GM13977 (cell line): ENCODE measurements around the gene CRYL1.

Experiments
- DNase-seq: peaks from one replicate; pipeline ENCODE4 v3.0.0; 2012; ENCODE audit warnings: low spot score
- in situ Hi-C: fragments of 300-500 bp; cut with MboI; formaldehyde crosslinking; loops from one replicate; pipeline ENCODE4 v1.12.0; 2022; ENCODE audit warnings: low sequenced_read_pairs, low pct_unique_long_range_greater_than_20kb, mixed read lengths, inconsistent platforms; ENCODE audit not compliant: unreplicated experiment
- TF ChIP-seq, protein P1 (sequence below): IDR thresholded peaks from 2 replicates; pipeline ENCODE4 v1.5.1; 2012; ENCODE audit warnings: mild to moderate bottlenecking, control low read depth; ENCODE audit not compliant: insufficient read depth; ENCODE audit errors: extremely low read depth, missing control alignments

Gene CRYL1

DNA sequence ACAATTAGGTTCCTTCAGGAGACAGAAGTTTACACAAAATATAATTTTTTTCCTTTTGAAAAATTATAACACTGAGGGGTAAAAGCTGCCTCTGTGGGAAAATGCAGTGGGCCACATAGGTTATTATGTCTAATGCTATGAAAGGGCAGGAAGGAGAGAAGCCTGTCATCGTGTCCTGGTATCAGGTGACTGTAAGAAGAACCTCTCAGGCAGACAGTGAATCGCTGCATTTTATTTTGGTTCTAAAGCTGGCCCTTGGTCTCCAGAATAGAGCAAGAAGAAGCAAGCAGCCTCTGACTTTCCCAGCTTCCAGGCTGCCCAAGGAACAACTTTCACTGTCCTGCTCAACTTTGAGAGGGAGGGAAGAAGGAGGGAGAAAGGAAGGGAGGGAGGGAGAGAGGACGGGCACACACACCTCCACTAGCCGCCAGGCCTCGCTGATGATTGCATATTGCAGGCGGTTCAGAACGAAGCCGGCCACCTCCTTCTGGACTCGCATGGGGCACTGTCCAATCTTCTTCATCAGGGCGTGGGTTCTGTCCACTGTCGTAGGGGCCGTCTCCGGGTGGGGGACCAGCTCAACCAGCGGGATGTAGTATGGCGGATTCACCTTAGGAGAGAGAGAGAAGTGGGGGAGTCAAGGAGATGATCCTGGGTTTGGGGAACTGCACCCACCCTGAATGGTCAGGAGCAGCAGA lies 93.8 kb downstream of the CRYL1 start:
- DNase-seq, result no peak
- TF ChIP-seq, protein P1, sequence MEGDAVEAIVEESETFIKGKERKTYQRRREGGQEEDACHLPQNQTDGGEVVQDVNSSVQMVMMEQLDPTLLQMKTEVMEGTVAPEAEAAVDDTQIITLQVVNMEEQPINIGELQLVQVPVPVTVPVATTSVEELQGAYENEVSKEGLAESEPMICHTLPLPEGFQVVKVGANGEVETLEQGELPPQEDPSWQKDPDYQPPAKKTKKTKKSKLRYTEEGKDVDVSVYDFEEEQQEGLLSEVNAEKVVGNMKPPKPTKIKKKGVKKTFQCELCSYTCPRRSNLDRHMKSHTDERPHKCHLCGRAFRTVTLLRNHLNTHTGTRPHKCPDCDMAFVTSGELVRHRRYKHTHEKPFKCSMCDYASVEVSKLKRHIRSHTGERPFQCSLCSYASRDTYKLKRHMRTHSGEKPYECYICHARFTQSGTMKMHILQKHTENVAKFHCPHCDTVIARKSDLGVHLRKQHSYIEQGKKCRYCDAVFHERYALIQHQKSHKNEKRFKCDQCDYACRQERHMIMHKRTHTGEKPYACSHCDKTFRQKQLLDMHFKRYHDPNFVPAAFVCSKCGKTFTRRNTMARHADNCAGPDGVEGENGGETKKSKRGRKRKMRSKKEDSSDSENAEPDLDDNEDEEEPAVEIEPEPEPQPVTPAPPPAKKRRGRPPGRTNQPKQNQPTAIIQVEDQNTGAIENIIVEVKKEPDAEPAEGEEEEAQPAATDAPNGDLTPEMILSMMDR, result no peak
- in situ Hi-C loops, result no loop called here

DNA sequence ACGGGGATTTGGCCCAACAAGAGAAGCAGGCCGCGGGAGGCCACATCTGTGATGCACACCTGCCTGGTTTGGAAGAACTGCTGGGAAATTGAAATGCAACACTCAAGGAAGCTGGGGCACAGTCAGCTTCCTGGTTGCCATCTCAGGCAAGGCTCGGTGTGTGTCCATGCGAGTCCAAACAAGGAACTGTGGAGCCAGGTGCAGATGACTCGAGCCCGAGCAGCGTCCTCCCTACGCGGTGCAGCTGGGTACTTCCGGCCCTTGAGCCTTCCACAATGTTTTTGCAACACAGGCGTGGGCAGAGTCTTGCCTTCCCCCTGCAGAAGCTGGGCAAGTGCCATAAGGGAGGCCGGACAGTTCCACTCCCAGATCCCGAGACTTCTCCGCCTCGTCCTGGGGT lies 94.6 kb downstream of the CRYL1 start:
- in situ Hi-C loops, result no loop called here
- TF ChIP-seq, protein P1, result no peak
- DNase-seq, result no peak

DNA sequence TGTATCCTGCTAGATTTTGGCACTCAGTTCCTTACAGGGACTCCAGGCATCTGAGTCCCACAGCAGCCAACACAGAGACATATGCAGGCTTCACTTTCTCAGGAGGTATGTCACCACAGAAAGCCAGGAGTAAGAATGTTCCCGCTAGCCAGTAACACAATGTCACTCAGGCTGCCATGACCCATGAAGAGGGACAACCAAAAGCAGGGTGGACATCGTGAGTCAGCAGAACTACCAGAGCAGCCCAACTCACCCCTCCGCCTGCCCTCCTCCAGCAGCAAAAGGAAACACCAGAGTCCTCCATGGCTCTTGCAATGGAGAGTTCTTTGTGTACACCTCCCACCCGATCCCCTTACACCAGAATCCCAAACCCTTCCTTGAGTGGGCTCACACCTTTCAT lies 95.4 kb downstream of the CRYL1 start:
- DNase-seq, result no peak
- in situ Hi-C loops, result no loop called here
- TF ChIP-seq, protein P1, result no peak

DNA sequence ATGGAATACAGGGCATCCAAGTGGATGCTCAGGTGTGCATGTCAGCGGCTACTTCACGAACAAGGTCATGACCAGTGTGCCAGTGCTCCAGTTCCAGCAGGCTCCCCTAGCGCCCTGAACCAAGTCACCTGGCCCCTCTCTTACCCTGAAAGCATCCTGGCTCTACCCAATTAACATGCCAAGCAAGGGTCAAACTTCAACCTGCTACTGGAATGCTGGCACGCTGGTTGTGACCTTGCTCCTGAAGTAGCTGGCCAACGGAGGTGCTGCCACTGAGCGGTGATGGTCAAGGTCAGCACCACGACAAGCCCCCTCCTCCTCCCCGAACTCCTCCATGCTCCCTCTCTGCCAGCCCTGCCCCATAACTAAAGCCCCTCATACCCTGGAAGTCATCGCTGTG lies 96.0 kb downstream of the CRYL1 start:
- TF ChIP-seq, protein P1, result no peak
- DNase-seq, result no peak
- in situ Hi-C loops, result no loop called here

DNA sequence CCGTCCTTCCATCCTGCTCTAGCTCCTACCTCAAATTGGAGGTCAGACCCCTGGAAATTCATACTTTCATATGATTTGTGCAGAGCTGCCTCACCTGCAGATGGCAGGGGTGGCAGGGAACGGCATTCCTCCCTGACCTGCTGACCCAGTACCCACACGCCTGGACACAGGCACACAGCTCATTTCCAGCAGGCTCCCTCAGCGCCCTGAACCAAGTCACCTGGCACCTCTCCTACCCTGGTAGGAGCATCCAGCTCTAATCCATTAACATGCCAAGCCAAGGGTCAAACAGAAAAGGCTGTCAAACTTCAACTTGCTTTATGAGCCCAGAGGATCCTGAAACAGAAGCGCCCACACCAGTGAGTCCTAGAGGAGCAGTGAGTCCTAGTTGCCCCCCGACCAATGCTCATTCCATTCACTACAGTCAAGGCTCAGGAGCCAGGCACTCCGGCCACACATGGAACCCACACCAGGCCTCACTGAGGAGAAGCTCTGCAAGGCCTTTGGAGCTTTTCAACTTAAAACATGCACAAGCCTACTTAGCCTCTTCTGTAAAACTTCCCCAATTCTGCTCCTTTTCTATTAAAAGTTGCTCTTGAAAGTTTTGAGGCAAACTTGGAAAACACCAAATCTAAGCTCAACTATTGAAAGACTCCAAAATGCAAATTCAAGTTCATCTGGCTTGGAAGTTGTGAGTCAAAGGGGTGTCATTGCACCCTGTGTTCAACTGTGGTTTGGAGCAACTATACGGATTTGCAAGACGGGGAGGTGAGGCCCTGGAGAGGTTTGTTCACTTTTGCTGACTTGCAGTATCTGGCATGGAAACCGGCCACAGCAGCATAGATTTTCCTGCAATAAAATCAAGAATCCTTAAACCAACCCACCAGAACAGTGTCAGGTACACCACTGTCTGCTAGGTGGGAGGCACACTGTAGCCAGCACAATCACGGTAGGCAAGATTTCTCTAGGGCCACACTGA lies 96.7 kb downstream of the CRYL1 start:
- in situ Hi-C loops, result no loop called here
- no peak for DNase-seq
- TF ChIP-seq, protein P1, result no peak

DNA sequence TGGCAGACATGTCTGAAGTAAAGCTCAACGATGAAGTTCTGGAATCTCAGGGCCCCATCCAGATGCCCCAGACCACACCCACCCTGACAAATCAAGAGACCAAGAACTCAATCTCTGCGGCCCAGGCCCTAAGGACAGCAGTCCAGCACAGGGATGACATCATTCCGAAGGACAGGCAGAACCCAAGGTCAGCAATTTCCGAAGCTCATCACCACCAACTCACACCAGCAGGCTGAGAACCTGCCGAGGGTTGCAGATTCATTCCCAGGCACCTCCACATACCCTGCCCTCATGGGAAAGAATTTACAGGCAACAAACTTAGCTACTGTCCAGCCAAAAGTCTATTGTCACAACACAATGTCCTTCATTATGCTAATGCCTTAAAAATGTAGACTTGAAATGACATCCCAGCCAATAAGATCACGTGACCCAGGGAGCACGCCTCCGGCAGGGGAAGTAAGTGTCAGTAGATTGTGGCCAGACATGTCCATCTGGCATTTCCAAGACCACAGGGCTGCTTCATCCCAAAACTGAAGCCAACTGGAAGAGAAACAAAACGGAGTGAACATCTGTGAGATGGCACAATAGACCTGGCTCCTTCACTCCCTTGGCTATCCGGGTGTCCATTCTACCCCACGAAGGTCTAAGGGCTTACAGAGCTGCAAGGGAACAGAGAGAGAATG lies 98.8 kb downstream of the CRYL1 start:
- DNase-seq, result no peak
- in situ Hi-C loops, result no loop called here
- TF ChIP-seq, protein P1, result no peak
